ENCODE measurements around the gene PEX11B.

Gene PEX11B, protein sequence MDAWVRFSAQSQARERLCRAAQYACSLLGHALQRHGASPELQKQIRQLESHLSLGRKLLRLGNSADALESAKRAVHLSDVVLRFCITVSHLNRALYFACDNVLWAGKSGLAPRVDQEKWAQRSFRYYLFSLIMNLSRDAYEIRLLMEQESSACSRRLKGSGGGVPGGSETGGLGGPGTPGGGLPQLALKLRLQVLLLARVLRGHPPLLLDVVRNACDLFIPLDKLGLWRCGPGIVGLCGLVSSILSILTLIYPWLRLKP

DNA sequence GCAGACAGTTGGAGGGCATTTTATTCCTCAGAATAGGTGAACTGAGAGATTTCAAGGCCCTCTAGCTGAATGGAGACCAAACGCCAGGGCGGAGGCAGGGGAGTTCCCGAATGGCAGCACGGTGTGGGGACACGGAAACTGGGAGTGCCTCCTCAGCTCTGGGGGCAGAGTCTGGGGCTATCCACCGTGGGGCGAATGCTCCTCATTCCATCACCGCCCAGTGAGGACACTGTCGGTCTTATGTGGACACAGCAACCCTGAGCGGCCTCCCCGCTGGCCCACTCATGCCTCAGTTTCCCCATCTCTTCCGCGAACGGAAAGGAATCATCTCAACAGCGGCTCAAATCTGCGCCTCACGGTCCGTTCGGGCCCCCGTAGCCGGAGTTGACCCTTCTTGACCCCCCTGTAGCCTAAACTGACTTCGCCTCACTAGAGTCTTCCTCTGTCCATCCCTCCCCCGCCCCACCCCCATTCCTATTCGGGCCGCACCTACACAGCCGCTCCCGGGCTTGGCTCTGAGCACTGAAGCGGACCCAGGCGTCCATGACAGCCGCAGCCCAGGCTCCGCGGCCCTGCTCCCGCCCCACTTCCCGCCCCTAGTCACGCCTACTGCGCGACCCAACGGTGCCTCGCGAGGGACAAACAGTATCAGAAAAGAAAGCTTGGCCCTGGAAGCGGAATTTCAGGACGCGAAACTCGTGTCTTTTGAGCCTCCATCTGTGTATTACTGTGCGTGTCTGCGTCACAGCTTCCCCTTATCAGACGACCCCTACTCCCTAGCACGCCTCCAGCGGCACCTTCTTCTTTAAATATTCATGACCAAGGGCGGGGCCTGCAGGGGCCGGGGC, at the start of gene PEX11B:
TSS of gene PEX11B (minus strand) at position 574 of the 848 bp plus-strand sequence. CDS start at position 545, 29 bp downstream.
- peak; percentile 94 for DNase-seq (ENCODE audit: low spot score)

DNA sequence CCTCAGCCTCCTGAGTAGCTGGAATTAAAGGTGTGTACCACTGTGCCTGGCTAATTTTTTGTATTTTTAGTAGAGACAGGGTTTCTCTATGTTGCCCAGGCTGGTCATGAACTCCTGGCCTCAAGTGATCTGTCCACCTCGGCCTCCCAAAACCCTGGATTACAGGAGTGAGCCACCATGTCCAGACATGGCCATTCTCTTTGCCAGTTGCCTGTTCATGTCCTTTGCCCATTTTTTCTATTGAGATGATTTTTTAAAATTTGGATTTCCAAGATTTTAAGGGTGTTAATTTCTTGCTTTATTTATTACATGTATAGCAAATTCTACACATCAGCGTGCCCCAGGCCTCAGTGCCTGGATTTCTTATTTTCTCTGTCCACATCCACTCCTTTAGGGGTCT, 48.8 kb upstream of the PEX11B start:
- DNase-seq (ENCODE audit: low spot score), result no peak

DNA sequence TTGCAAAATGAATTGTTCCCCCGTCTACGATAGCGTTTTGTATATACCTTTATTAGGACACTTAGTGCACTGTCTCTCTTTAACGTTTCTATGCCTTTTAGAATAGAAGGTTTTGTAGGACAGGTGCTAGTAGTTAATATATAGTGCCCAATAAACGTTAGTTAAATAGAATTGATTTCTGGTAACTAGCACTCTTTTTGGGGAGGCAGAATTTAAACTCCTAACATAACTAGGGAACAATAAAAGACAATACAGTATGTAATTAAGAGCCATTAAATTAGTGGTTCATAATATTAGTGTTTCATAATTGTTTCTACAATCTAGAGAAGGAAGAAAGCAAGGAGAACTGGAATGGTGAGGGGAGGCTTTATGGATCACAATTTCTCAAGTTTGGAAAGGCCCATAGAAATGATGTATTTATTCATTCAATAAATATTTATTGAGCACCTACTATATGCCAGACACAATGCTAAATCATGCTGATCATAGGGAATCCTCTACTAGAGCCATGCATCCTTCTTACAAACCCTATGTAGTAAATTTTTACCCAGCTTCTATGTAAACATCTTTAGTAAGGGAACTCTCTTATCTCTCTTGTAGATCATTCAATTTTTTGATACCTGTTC, 46.7 kb upstream of the PEX11B start:
- no peak for DNase-seq (ENCODE audit: low spot score)

DNA sequence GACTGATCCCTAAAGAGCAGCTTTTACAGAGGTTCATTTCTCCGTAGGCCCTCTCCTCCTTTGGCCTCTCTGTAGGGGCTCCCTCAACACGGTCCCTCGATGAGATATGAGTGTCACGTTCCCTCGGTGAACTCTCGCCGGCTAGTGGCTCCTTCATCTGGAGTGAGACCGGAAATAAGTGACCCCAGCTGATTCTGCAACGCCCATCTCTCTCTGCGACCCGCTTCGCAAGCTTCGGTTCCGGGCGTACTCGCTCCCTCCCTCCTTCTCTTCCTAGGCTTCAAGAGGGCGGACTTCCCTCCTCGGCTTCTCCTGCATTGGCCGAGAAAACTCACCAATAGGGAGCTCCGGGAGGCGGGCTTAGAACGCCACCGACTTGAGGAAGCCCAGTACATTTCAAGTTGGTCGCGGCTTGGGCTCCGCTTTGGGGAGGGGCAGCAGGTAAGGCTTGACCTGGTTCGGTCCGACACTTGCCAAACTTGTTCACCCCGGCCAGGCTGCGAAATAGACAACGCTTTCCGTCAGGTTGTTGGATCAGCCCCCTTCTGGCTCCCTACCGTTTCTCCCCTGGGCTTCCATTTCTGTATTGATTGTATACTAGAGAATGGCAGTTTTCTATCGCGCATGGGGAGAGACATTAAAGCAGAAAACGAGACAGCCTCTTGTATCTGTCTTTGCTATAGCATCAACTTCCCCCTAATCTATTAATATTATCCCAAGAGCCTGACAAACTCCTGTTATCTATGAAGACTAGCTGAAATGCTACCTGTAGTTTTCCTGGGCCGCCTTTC, 46.0 kb upstream of the PEX11B start, which contains the start of the genes ANKRD34A and POLR3GL:
TSS of gene ANKRD34A (minus strand) at position 248 of the 791 bp plus-strand sequence. CDS start 2,816 bp downstream, outside the sequence.
TSS of gene POLR3GL (plus strand) at position 363 of the 791 bp plus-strand sequence. CDS start 10,176 bp downstream, outside the sequence.
- peak; percentile 92 for DNase-seq (ENCODE audit: low spot score)

DNA sequence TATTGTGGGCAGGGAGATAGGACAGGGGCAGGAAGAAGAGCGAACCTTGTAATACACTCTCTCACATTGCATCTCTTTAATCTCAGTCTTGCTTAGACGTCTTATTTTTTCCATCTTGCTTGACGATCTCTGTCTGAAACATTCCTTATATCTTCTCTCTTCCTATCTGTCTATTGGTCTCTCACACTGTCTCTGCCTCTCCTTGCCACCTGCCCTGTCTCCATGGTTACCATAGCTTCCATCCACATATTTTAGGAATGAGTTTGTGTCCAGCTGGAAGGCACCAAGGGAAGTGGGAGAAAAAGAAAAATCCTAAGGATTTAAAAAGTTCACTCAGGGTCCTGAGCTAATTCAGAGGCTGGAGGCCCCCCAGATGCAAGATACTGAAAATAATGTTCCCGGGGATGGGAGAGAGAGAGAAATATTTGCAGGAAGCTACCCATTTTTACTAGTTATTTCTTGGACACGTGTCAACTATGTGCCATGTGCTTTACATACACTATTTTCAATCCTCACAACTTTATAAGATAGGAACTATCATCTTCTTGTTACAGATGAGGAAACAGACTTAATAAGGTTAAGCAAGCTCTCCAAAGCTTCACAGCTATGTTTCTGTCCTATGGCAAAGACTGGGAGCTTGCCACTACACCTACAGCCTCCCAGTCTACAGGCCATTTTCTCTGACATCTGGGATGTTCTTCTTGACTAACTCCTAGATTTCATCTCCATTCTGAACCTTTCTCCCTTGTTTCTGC, 44.9 kb upstream of the PEX11B start:
- DNase-seq (ENCODE audit: low spot score), result no peak

DNA sequence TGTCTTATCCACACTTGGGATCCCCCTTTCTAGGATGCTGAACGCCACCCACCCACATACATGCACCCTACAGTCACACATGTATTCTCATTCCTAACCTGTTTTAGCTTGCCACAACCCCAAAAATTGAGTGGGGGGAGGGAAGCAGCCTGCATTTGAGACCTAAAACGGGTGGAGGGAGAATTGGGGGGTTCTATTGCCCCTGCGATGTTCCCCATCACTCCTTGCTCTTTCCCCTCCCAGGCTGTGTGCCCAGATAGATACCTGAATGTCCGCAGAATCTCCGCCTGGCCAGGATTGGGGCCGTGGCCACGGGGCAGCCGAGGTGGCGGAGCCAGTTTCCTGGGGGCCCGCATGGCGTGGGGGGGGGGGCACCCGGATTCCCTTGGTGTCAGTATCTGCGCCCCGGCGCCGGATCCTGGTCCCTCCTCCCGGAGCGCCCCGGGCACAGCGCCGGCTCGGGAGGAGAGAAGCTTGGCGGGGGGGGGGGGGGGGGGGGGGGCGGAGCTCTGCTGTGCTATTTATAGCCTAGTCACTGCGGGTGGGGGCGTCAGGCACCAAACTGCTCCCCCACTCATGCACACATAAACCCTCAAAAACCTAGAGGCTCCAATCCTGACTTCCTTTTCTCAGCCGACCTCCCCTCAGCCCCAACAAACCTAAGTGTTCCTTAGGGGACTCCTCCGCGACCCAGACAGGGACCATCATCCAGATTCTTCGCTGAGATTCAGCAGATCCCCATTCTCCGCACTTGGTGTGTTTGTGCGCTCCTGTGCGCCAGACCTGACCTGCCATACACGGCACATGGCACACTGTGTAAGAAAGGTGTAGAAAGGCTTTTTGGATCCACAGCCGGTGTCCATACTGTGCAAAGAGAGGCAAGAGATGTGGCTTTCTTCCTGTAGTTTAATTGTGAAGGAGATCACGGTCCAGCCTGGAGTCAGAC, 43.9 kb upstream of the PEX11B start:
- peak; percentile 20 for DNase-seq (ENCODE audit: low spot score)

DNA sequence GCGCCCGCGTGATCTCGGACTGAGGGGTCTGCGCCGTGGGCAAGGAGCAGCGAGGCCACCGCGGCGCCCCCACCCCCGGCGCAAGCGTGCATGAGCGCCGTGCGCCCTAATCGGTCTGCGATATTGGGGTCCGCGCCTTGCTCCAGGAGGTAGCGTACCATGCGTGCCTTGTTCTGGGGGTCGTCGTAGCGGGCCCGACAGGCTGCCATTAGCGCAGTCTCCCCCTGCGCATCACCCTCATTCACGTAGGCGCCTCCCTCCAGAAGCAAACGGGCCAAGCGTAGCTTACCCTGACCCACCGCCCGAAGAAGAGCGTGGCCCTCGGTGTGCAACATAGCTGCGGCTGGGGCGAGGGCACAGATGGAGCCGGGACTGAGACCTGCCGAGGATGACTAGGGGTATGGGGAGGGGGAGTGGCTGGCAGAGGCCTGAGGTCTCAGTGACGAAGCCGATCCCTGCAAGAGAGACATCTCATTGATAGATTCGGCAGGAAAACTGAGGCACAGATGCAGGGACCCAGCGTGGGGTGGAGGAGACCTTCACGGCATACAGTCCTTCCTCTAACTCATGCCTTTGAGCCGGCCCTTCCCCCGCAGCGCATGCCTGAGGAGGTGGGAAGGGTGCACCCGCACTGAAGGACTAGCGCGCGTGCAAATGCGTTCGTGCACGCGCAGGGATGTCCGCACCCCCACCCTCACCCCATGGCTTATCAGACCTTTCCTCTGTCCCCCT, 43.1 kb upstream of the PEX11B start:
- peak; percentile 48 for DNase-seq (ENCODE audit: low spot score)

DNA sequence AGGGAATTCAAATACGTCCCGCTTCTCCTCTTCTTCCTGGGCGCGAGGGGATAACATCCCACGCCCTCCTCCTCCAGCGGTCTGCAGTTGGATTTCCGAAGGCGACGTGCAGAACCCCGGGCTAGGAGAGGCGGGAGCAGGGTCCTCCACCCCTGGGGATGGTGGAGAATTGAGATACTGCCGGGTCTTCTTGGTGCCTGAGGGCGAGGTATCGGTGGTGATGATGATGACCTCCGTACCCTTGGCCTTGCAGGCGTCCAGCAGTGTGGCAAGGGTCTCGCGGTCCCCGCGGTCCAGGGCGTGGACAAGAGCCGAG, 42.5 kb upstream of the PEX11B start:
- DNase-seq (ENCODE audit: low spot score), result no peak

DNA sequence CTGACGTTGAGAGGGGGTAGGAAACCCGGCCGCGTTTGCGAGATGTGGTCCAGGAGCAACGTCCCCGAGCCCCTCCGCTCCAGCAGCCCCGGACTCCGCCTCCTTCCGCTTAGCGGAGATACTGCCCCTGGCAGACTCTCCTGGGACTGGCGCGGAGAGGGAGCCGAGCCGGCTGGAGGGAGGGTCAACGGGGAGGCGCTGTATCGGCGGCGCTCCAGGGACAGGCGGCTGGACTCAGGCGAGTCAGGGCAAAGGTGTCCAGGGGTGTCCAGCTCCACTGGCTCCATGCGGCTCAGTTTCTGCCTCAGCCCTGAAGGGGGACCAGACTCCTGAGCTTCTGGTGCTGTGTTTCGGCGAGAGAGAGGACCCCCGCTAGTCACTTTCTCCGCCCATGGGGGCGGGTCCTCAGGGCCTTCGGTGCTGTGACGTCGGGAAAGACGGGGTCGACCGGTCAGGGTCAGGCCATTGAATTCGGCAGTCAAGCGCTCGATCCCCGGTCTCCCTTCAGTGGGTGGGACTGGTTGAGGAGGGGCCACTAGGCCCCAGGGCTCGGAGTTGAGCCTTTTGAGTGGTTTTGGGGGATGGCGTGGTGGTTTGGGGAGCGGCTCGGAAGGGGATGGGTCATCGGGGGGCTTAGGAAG, 42.1 kb upstream of the PEX11B start:
- peak; percentile 73 for DNase-seq (ENCODE audit: low spot score)

DNA sequence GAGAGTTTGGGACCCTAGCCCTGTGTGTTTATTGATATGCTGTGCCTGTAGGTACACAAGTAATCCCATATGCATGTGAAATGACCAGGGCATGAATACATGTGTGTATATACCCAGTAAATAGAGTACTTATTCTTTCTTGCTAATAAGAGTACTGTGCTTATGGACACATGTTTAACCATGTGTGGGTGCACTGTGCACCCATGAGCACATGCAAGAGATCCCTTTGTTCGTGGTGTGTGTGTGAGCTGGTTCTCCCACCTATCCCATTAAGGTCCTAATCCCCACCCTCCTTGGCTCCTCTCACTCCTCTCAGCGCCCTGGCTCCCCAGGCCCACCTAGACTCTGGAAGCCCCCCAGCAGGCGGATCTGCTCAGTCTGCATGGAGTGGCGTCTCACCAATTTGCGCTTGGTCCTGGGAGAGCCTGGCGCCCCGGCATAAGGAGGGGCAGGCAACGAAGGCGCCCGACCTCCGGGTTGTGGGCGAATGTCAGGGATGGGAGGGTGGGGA, 41.5 kb upstream of the PEX11B start:
- DNase-seq (ENCODE audit: low spot score), result no peak

DNA sequence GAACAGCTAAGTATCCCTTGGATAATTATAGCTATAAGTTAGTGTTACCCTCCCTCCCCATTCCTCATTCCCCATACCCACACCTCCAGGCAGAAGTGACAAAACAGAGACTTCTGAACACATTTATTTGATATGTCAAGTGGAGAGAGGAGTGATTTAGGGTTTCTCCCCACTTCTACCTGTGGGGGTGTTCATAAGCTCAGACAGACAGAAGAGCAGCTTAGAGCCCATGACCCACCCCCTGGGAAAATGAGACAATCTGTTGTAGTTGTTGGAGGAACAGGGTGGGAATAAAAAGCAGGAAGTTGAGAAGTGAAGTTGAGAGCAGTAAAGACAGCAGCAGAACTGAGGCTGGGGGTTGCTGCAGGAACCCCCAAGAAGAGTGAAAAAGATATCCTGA, 40.8 kb upstream of the PEX11B start:
- no peak for DNase-seq (ENCODE audit: low spot score)

DNA sequence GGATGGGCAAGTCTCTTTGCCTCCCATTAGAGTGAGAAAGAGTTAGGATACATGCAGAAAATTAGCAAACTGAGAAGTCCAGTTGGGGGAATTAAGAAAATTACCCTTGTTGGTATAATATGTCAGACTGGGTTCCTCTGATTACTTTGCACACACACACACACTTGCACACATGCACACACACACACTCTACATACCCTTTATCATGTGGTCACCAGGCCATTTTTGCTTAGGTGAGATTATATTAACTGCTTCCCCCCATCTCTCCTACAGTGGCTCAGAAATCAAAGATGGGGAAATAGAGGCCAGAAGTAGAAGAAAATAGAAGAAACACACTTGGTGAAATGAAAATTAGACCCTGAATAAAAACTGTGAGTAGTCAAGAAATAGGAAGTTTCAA, 40.2 kb upstream of the PEX11B start:
- no peak for DNase-seq (ENCODE audit: low spot score)

DNA sequence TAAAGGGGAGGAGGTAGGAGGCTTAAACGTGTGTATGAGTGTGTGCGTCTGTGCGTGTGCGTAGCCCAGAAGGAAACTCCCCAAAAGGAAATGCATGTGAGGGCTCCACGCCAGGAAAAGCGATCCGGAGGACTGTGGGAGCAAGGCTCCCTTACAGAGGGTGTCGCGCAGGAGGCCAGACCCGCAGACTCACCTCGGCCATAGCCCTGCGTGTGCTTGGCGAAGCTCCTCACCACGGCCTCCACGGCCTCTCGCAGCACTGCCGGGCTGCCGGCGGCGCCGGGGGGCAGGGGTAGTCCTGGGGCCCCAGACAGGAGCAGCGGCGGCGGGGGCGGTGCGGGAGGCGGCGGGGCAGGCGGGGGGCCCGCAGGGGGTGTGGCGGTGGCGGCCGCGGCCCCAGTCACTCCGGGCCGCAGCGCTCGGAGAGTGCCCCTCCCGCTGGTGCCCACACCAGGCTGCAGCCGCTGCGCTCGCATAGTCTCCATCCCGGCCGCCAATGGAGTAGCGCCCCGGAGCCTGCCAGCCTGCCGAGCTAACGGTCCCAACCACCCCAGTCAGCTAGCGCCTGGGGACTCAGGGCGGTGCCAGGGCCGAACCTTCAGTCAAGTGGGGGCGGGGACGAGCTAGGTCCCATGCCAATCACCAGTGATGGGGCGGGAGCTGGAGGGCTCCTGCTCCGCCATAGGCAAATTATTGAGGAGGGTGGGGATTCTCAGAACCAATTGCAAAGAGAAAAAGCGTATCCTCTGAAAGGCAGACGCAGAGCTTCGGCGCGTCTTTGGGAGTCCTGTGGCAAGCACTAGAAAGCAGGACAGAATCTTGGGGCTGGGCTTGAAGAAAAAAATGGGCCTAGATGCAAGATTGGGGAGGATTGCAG, 39.2 kb upstream of the PEX11B start, which contains the start of gene LIX1L:
TSS of gene LIX1L (minus strand) at position 575 of the 877 bp plus-strand sequence. CDS start at position 485, 90 bp downstream.
- peak; percentile 95 for DNase-seq (ENCODE audit: low spot score)

DNA sequence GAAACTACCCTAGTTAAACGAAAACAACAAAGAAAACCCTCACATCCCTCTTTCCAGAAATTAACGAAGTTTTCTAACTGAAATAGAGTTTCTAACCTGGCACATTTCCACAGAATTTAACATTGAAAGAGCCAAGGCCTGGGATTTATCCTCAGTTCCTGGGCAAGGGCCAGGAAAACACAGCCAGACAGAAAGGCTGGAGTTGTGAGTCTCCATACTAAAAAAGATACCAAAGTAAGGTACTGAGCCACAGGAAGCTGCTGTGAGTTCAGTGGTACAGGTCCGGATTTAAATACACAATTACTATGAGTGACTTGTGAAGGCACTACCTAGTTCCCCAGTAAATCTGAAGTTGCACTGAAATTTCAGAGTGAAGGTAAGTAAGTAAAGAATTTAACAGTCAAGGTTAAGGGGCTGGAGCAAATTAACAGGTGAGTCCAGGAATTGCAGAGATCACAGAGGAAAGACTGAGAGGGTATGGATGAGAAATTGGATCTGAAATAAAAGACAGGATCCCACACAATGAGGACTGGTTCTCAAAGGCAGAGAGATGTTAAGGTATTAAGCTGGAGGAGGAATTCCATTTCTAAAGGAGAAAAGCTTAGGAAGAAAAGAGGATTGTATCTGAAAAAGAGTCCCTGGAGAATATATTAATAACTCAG, 38.4 kb upstream of the PEX11B start:
- no peak for DNase-seq (ENCODE audit: low spot score)

DNA sequence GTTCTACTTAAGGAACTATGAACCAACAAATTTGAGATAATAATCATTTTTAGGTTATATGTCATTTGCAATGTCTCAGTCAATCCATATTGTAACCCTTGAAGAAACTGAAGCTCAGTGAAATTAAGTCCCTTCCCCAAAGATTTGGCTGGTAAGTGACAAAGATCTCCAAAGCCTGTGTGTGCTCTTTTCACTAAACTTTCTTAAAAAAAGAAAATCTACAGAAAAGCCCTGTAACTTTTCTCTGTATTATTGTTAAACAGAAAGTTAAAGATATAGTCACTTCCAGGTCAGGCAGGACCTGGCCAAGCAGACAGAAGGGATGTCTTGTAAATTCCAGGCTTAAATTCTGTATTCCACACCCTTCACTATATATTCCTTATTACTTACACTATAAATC, 37.8 kb upstream of the PEX11B start:
- no peak for DNase-seq (ENCODE audit: low spot score)

DNA sequence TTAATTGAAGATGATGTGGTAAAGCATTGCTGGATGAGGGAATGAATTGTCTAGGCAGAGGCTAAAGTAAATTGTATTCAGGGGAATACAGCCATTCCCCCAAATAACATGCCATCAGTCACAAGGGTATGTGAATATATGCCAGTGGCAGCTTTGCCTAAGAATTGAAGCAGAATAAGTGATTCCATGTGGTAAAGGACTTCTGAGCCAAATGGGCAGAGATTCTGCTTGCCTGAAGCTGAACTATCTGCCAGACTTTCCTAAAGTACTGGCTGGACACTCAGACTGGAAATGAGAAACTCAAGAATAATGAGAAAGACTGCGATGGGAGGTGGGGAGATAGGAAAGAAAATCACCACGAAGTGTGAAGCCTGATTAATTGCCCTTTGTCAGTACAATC, 36.9 kb upstream of the PEX11B start:
- no peak for DNase-seq (ENCODE audit: low spot score)

DNA sequence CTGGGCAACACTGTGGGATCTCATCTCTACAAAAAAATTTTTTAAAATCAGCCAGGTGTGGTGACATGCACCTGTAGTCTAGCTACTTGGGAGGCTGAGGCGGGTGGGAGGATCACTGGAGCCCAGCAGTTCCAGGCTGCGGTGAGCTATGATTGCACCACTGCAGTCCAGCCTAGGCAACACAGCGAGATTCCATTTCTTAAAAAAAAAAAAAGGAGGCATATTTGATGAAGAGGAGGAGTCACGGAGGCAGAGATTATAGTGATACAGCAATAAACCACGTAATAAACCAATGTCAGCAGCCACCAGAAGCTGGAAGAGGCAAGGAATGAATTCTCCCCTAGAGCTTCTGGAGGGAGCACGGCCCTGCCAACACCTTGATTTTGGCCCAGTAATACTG, 35.3 kb upstream of the PEX11B start:
- no peak for DNase-seq (ENCODE audit: low spot score)

Data from germinal center (tissue), 1 donor.